ENCODE data around the gene SDCCAG8.

DNA sequence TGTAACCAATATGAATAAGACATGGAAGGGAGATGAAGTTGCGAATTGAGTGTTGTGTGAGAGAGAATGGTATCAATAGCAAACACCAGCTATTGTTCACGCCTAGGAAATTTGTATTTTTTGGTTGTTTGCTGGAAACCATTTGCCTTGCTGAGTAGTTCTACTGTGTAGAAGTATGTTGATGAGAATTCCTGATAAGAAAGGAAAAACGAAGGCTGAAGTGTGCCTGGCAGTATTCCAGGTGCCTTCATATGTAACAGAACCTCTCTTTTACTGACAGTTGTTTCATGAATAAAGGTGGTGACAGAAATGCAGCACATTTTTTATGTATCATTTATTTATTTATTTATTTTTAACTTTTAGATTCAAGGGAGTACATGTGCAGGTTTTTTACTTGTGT, 79.5 kb downstream of the SDCCAG8 start:
- no peak for TF ChIP-seq TCF7L2 (IDR thresholded peaks at IDR 0.05; ENCODE audit: borderline replicate concordance, low read depth, low read length)
- TF ChIP-seq, protein P1, sequence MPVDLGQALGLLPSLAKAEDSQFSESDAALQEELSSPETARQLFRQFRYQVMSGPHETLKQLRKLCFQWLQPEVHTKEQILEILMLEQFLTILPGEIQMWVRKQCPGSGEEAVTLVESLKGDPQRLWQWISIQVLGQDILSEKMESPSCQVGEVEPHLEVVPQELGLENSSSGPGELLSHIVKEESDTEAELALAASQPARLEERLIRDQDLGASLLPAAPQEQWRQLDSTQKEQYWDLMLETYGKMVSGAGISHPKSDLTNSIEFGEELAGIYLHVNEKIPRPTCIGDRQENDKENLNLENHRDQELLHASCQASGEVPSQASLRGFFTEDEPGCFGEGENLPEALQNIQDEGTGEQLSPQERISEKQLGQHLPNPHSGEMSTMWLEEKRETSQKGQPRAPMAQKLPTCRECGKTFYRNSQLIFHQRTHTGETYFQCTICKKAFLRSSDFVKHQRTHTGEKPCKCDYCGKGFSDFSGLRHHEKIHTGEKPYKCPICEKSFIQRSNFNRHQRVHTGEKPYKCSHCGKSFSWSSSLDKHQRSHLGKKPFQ (tag by site-specific recombination; IDR thresholded peaks at IDR 0.05): no peak
- no peak for TF ChIP-seq ZNF184 (tag by site-specific recombination; IDR thresholded peaks at IDR 0.05)
- TF ChIP-seq, protein P2, sequence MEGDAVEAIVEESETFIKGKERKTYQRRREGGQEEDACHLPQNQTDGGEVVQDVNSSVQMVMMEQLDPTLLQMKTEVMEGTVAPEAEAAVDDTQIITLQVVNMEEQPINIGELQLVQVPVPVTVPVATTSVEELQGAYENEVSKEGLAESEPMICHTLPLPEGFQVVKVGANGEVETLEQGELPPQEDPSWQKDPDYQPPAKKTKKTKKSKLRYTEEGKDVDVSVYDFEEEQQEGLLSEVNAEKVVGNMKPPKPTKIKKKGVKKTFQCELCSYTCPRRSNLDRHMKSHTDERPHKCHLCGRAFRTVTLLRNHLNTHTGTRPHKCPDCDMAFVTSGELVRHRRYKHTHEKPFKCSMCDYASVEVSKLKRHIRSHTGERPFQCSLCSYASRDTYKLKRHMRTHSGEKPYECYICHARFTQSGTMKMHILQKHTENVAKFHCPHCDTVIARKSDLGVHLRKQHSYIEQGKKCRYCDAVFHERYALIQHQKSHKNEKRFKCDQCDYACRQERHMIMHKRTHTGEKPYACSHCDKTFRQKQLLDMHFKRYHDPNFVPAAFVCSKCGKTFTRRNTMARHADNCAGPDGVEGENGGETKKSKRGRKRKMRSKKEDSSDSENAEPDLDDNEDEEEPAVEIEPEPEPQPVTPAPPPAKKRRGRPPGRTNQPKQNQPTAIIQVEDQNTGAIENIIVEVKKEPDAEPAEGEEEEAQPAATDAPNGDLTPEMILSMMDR (tag by site-specific recombination; IDR thresholded peaks at IDR 0.05): no peak
- no peak for TF ChIP-seq KLF16 (tag by site-specific recombination; IDR thresholded peaks at IDR 0.05)
- TF ChIP-seq ZNF114 (tag by site-specific recombination; IDR thresholded peaks at IDR 0.05): no peak
- TF ChIP-seq SALL2 (tag by site-specific recombination; IDR thresholded peaks at IDR 0.05; ENCODE audit: borderline replicate concordance): no peak
- TF ChIP-seq ZNF214 (tag by site-specific recombination; IDR thresholded peaks at IDR 0.05; ENCODE audit: borderline replicate concordance): no peak
- TF ChIP-seq, protein P3, sequence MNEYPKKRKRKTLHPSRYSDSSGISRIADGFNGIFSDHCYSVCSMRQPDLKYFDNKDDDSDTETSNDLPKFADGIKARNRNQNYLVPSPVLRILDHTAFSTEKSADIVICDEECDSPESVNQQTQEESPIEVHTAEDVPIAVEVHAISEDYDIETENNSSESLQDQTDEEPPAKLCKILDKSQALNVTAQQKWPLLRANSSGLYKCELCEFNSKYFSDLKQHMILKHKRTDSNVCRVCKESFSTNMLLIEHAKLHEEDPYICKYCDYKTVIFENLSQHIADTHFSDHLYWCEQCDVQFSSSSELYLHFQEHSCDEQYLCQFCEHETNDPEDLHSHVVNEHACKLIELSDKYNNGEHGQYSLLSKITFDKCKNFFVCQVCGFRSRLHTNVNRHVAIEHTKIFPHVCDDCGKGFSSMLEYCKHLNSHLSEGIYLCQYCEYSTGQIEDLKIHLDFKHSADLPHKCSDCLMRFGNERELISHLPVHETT (tag by site-specific recombination; IDR thresholded peaks at IDR 0.05): no peak
- TF ChIP-seq, protein P4, sequence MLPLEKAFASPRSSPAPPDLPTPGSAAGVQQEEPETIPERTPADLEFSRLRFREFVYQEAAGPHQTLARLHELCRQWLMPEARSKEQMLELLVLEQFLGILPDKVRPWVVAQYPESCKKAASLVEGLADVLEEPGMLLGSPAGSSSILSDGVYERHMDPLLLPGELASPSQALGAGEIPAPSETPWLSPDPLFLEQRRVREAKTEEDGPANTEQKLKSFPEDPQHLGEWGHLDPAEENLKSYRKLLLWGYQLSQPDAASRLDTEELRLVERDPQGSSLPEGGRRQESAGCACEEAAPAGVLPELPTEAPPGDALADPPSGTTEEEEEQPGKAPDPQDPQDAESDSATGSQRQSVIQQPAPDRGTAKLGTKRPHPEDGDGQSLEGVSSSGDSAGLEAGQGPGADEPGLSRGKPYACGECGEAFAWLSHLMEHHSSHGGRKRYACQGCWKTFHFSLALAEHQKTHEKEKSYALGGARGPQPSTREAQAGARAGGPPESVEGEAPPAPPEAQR (tag by site-specific recombination; IDR thresholded peaks at IDR 0.05): no peak
- no peak for TF ChIP-seq ZNF350 (tag by site-specific recombination; IDR thresholded peaks at IDR 0.05)

Measured in HEK293 (cell line).